HTR-8/SVneo (cell line): ENCODE measurements around the gene RAC2.
"Not testable (repeated sequence)": the region's sequence is repeated elsewhere in the genome, so short reads cannot be mapped to it uniquely, and the experiment has no call there.

Source experiments
- DNase-seq: peaks from one replicate; pipeline ENCODE4 v3.0.0; 2011; ENCODE audit warnings: low spot score, mixed read lengths; ENCODE audit not compliant: insufficient read length
- FAIRE-seq: peaks from 2 replicates; lab custom pipeline; 2011; peaks lifted over from hg19 to GRCh38; lab: Jason Lieb, UNC

RAC2 gene

DNA sequence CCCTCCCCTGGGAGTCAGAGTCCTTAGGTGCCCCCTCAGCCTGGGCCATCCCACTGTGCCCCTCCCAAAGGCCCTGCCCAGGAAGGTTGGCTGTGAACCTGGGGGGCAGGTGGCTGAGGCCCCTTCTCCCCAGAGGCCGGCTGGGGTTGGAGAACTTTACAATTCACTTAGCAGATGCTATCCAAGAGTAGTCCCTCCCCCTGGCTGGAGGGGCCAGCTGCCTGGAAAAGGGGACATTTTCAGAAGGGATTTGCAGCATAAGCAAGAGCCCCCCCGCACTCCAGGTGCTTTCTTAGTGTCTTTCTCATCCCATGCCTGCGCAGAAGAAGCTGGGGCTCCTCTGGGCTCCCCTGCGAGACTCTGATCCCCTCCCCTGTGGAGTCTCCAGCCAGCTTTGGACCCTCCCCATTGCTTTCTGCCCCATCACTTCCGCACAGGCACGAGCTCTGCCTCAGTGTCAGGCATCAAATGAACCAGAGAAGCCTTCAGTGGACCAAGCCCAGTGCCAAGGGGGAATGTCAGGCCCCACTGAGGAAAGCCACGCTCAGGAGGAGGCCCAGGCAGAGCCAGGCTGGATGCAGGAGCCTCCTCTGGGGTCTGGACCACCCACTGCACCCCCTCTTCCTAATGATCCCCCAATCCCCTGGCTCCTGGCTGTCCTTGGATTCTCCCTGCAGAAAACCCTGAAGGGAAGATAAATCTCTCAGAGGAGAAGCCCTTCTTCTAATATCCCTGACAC, 35.5 kb downstream of the RAC2 start:
- FAIRE-seq (no peak), DNase-seq (no peak)

DNA sequence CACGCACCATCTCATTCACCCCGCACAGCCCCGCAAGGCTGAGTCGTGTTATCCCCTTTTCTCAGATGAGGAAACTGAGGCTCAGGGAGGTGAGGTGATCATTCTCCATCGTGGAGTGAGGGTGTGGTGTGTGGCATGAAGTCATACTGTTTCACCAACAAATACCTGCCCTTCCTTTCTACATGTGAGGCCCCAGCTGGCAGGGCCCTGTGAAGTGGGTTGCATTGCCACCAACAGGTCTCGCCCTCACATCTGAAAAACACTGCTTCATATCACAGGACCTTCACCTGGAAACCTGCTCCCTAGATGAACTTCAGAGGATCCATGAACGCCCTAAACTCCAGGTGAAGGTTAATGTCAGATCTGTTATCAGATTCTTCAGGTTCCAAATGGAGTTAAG, 36.1 kb downstream of the RAC2 start:
- FAIRE-seq (no peak), DNase-seq (no peak)

DNA sequence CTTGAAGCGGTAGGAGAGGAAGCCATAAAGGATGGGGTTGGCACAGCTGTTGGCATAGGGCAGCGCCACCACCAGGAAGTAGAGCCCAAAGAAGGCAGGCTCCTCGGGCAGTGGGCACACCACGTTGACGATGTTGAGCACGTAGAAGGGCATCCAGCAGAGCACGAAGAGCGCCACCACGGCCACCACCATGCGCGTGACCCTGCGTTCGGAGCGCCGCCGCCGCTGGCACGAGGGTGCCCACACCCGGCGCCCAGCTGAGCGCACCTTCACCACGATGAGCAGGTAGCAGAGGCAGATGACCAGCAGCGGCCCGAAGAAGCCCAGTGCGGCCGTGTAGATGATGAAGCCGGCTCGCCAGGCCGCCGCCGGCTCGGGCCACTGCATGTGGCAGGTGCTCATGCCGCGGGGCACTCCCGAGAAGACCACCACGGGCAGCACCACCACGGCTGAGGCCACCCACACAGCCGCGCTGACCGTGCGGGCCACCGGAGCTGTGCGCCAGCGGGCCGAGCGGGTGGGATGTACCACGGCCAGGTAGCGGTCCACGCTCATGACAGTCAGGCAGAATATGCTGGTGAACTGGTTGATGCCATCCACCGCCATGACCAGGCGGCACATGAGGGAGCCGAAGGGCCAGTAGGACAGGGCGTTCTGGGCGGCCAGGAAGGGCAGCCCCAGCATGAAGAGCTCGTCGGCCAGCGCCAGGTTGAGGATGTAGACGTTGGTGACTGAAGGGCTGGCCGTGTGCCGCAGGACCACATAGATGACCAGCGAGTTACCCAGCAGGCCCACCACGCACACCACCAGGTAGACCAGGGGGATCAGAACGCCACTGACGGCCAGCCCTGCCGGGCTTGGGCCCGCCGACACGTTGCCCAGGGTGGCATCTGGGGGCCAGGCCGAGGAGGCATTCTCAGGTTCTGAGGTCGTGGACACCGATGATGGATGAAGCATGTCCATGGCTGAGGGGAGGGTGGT, 36.9 kb downstream of the RAC2 start:
- FAIRE-seq, result no peak

DNA sequence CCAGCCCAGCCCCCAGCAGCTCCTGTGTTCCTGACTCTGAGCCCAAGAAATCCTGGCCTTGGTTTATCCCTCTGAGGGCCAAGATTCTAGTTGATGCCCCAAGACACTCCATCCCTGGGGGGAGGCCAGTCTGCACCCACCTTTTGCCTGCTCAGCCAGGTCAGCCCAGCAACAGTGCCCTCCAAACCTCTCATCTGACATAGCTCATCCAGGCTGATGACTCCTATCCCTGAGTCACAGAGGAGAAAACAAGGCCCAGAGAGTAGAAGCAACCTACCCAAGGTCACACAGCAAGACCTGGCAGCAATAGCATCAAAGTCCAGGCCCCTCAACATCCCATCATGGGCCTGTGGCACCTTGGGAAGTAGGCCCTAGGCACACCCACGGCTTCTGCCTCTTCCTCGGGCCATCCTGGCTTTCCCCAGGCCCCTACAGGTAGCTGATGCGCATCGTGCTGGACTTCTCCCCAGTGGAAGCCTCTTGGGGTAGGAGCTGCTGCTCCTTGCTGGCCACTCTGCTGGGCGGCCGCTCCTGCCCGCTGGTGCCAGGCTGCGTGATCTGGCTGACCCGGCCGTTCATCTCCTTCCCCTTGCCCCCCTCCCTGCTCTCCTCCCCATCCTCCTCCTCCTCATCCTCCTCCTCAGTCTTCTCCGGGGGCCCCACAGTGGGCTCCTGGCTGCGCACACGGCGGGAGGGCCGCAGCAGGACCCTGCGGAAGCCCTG, 37.8 kb downstream of the RAC2 start:
- FAIRE-seq (no peak), DNase-seq (no peak)

More for the DNA sequence above, 36.9 kb downstream of the RAC2 start:
- DNase-seq, result no peak

DNA sequence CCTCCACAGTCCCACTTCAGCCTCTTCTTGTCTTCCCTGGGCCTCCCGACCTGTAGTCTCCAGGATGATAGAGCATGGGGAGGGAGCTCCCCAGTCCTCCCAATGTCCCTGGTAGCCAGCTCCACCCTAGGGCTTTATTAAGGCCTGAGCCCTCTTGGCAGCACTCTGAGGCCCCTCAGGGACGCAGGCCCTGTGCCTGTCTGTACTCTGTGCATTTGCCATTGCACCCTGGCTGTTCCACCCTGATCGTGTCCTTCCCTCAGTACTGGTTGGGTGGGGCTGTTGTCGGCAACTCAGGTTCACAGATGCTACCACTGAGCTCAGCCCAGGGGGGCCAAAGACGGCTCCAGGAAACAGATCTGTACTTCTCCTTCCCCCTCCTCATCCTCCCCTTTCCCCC, 39.0 kb downstream of the RAC2 start:
- FAIRE-seq, result no peak
- DNase-seq, result no peak

DNA sequence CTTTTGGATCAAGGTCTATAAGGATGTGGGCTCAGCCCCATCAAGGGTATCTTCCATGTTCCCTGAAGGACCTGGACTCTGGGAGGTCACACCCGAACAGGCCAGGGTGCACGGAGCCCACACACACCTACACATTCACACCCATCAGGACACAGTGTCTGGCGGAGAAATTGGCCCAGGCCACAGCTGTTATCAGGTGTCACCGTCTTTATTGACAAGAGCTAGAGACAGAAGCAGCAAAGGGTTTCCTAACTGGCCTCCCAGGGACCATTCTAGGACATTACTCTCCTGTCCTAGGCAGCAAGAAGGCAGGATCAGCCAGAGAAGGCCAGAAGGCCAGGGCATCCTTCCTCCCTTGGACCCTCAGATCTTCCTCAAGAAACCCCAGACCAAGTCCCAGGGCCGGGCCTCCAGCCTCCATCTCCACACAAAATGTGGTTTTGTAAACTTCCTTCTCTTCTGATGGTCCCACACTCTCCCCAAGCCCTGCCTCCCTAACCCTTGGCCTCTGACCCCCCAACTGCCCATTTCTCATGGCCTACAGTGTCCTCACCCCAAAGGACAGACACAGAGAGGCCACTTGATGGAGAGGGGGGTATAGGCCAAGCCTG, 39.9 kb downstream of the RAC2 start:
- DNase-seq, result no peak
- no peak for FAIRE-seq

DNA sequence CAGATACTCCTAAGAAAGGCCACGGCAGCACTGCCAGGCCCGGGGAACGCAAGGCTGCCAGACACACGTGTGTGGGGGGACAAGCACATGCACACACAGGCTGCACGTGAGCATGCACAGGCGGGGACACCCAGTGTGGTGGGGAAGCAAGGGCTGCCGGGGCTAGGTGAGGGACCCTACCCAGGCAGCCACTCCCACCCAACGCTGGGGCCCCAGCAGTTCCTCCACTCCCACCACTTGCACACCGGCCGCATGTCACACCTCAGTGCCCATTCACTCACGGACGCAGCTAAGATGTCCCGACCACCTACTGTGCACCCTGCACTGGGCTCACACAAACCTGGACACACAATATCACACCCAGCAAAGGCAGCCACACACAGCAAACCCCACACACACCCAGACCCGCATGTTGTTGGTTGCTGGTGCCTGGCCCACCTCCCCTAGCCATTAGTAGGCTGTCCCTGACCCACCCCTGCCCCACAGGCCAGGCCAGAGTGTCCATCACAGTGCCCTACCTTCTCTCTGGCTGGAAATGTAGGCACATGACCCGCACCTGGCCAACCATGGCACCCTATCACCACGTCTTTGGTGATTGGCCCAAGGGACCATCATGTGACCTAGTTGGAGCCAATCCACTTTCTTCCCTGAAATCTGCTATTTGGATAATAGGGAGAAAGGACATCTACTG, 40.6 kb downstream of the RAC2 start:
- no peak for FAIRE-seq
- no peak for DNase-seq

DNA sequence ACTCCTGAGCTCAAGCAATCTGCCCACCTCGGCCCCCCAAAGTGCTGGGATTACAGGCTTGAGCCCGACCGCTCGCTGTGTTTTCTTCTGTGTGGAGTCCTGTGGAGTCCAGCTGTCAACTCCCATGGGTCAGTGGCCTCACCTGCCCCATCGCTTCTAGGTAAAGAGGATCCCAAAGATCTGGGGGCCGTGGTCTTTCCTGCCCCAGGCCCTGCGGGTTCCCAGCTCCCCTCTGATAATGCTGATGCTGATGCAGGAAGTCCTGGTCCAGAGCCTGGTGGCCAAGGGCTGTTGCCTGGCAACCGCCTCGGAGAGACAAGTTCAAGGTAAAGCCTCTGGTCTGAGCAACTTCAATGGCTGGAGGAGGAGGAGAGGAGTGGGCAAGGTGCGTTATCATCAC, 41.4 kb downstream of the RAC2 start:
- no peak for DNase-seq

DNA sequence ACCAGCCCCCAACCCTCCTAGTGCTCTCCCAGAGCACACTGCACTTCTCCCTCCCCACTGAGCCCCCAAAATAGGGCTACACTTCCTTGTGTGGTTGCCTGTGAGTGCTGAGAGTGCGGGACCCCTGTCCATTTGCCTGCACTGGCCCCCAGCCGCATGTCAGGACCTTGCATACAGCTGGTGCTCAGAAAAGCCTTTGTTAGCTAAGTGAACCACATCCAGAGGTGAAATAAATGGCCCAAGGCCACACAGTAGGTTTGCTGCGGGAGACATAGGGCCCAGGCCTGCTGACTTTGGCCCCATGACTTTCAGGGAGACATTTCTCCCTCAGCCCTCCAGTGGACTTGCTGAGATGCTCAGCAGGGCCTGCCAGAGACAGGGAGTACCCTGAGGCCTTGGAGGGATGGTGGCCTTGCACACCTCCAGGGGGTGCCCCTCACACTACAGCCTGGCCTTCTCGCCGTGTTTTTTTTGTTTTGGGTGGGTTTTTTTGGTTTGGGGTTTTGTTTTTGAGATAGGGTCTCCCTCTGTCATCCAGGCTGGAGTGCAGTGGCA, 42.0 kb downstream of the RAC2 start:
- FAIRE-seq (no peak), DNase-seq (no peak)

More for the DNA sequence above, 41.4 kb downstream of the RAC2 start:
- no peak for FAIRE-seq

DNA sequence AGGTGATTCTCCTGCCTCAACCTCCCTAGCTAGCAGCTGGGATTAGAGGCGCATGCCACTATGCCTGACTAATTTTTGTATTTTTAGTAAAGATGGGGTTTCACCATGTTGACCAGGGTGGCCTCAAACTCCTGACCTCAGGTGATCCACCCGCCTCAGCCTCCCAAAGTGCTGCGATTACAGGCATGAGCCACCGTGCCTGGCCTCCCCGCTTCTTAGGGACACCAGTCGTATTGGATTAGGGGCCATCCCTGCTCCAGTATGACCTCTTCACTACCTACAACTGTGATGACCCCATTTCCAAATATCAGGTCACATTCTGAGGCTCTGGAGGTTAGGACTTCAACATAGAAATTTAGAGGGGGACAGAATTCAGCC, 42.6 kb downstream of the RAC2 start:
- not testable (repeated sequence) for FAIRE-seq, DNase-seq

DNA sequence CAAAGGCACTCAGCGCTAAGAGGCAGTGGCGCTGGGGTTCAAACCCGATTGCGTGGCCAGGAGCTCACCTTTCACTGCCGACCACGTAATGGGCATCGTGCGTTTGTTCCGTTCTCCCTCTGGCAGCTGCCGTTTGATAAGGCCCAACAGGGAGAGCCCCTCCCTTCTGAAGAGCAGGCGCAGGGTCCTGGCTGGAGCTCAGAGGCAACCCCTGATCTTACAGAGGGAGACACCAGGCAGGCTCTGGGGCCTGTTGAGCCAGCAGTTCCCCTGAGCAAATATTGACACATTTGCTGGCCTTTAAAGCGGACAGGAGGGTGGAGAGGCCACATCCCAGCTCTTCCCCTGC, 44.3 kb downstream of the RAC2 start:
- DNase-seq (no peak), FAIRE-seq (no peak)

DNA sequence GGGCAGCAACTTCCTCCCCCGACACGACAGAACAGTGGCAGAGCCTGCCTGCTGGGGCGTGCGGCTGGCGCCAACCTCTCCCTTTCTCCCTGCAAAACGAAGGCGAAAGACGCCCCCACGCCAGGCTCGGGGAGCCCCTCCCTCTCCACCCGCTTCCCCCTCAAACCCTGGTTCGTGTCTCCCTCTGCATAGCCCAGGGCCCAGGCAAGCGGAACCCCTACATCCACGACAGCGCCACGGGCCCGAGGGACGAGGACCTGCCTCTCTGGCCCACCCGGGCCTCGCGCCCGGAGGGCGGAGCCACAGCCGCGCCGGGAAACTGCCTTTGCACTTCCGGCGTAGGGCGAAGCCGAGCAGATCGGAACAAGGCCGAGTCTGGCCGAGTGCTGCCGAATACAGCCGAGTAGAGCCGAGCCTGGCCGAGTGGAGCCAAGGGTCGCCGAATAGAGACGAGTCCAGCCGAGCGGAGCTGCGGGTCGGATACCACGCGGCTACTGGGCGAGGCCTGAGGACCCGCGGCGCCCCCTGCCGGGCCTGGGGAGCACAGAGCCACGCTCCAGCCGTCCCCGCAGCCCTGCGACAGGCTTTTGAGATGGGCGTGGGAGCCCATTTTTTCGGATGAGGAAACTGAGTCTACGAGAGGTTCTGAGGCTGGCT, 44.8 kb downstream of the RAC2 start:
- FAIRE-seq, result peak; percentile 88

DNA sequence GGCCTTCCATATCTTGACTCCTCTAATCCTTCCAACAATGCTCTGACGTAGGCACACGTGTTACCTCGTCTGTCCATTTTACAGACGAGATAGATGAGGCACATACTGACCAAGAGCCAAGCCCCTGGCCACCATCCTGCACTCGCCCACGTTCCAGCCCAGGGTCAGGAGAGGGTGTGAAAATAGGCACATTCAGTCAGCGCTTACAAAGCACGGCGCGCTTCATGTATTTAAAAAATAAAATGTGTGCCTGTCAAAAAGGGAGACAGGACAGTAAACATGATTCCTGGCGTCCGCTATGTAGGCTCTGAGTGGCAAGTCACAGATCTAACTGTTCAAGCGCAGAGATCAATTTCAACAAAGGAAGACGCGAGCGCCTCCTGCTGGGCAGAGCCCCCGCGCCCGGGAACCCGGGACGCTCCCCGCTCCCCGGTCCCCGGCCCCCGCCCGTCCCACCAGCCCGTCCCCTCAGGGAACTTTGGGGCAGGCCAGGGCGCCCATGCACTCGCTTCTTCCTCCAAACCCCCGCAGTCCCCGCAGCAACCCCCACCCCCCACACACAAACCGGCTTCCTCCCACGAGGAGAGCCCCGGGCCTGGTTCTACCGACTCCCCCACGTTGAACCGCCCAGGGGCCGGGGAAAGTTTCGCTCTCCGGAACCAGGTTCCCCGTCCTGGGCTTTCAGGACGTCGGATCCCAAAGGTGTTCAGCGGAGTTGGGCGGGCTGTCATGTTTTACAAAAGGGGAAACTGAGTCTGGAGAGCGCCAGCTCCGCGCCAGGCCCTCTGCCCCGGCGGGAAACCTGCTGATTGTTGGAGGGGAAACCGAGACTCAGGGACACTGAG, 45.6 kb downstream of the RAC2 start:
- FAIRE-seq, result no peak
- peak; percentile 67 for DNase-seq

More for the DNA sequence above, 44.8 kb downstream of the RAC2 start:
- DNase-seq, result peak; percentile 84

DNA sequence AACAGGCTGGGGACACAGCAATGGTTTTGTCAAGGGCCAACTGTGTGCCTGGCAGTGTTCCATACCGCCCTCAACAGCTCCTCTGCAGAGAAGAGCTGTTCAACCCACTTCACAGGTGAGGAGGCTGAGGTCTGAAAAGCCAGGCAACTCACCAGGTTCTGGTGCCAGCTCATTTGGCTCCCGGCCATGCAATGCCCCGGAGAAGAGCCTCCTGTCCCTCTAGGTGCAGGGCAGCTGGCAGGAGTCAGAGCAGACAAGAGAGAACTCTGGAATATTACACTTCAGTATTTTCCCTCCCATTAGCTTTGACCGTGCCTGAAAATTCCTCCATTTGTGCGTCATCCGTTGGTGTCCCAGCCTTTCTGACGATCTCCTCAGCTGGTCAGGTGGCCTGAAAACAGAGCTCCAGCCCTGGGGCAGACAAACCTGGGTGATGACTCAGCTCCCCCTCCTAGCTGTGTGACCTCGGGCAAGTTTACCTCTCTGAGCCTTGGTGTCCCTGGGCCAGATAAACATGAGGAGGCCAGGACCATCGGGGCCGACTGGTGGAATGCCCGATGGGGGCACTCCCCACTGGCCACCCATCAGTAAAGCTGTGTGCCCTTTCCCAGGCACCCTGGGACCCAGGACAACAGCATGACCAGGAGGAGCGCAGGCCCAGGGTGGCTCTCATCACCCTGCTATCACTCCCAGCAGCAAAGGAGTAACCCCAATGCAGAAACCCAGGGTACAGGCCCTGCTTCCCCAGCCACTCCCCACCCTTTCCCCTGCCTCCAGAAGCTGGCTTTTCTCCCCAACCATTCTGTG, 46.4 kb downstream of the RAC2 start:
- no peak for DNase-seq
- FAIRE-seq, result no peak

DNA sequence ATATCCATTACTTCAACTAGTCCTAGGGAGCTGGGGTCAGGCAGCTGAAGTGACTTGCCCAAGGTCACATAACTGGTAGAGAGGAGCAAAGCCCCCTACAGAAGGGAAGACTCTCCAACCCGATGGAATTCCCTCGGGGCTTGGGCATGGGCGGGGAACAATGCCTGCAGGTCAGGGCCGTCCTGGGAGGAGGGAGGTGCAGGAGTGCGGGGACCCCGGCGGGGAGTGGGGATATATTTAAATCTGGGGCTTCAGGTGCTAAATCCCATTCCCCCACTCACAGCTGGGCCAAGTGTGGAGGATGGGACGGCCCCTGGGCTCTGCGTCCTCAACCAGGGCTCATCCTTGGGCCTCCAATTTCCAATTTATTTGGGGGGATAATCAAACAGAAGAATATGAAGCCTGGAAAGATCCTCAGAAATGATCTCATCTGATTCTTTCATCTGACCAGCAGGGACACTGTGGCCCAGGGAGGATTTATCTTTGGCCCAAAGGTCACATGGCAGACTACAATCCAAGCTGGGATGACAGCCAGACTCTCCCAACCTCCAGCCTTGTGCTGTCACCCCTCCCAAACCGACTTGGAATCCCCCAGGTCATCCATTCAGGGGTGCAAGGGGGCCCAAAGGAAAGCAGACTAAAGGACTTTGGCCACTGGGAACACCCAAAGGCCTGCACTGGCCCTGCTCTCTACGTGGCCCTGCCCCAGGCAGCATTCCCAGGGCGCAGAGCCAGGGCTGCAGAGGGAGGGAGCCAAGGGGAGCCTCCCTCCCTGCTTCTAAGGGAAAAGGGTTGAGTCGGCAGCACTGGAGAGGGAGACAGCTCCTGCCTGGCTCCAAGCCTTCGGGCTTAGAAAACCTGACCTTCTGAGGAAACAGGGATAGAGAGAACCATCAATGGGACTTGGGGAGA, 47.3 kb downstream of the RAC2 start:
- FAIRE-seq (no peak), DNase-seq (no peak)

DNA sequence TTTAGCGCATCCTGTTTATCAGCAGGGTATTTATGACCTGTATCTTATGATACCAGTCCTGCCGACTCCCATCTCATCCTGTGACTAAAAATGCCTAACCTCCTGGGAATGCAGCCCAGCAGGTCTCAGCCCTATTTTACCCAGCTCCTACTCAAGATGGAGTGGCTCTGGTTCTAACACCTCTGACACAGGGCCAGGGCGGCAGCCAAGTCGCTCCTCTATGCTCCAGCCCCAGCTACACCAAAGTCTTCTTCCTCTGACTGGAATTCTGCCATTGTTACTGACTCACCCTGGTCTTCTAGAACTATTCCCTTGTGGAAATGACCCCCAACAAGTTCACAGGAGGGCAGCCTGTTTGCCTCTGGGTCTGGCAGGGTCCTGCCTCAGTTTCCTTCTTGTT, 48.1 kb downstream of the RAC2 start:
- DNase-seq (no peak), FAIRE-seq (no peak)
